Loucy (cell line): ENCODE measurements around the gene LRRC1.

Experiments
- H2AFZ ChIP-seq: fragments of 200-600 bp; sonication (generic); 2 replicates; pipeline ENCODE4 v1.6.0; 2016; ENCODE audit warnings: antibody characterized with exemption, mild to moderate bottlenecking, low read length, moderate library complexity
- H3F3A ChIP-seq: fragments of 200-600 bp; 2 replicates; pipeline ENCODE4 v1.6.0; 2016; ENCODE audit warnings: antibody characterized with exemption, low read depth, mild to moderate bottlenecking
- H3K27me3 ChIP-seq: fragments of 200-600 bp; sonication (generic); 2 replicates; pipeline ENCODE4 v1.6.1; 2014; ENCODE audit warnings: low read length, mild to moderate bottlenecking; ENCODE audit not compliant: insufficient read depth, poor library complexity, severe bottlenecking
- H3K36me3 ChIP-seq: fragments of 200-600 bp; sonication (generic); 2 replicates; pipeline ENCODE4 v1.6.1; 2016; ENCODE audit warnings: low read length; ENCODE audit not compliant: insufficient read depth
- H3K4me1 ChIP-seq: fragments of 200-600 bp; sonication (generic); 2 replicates; pipeline ENCODE4 v1.5.1; 2014; ENCODE audit warnings: low read length, mild to moderate bottlenecking; ENCODE audit not compliant: insufficient read depth, poor library complexity, severe bottlenecking
- H3K4me2 ChIP-seq: fragments of 200-600 bp; sonication (generic); 2 replicates; pipeline ENCODE4 v1.6.0; 2014; ENCODE audit warnings: antibody characterized with exemption, low read length, low read depth, mild to moderate bottlenecking; ENCODE audit not compliant: poor library complexity, severe bottlenecking
- H3K4me3 ChIP-seq: fragments of 200-600 bp; sonication (generic); 2 replicates; pipeline ENCODE4 v1.5.1; 2014; ENCODE audit warnings: low read length, mild to moderate bottlenecking, mixed read lengths; ENCODE audit not compliant: poor library complexity, severe bottlenecking
- H3K79me2 ChIP-seq: fragments of 200-600 bp; sonication (generic); 2 replicates; pipeline ENCODE4 v1.6.1; 2014; ENCODE audit warnings: low read length; ENCODE audit not compliant: insufficient read depth
- H3K9ac ChIP-seq: fragments of 200-600 bp; sonication (generic); 2 replicates; pipeline ENCODE4 v1.6.0; 2014; ENCODE audit warnings: mild to moderate bottlenecking, low read depth, low read length, moderate library complexity; ENCODE audit not compliant: poor library complexity, severe bottlenecking
- H3K9me2 ChIP-seq: fragments of 200-600 bp; sonication (generic); replicated peaks from 2 replicates; pipeline ENCODE4 v1.6.1; 2016; ENCODE audit warnings: low read depth, low read length, mixed read lengths
- H3K9me3 ChIP-seq: fragments of 200-600 bp; sonication (generic); 2 replicates; pipeline ENCODE4 v1.6.1; 2014; ENCODE audit warnings: mild to moderate bottlenecking, antibody characterized with exemption, low read length, low read depth; ENCODE audit not compliant: insufficient read depth
- H4K20me1 ChIP-seq: fragments of 200-600 bp; sonication (generic); 2 replicates; pipeline ENCODE4 v1.6.0; 2014; ENCODE audit warnings: antibody characterized with exemption, low read length, mild to moderate bottlenecking; ENCODE audit not compliant: insufficient read depth, poor library complexity, severe bottlenecking
- CTCF ChIP-seq: fragments of 200-600 bp; sonication (generic); conservative IDR thresholded peaks from 2 replicates; pipeline ENCODE4 v1.5.1; 2014; ENCODE audit warnings: mild to moderate bottlenecking, antibody characterized with exemption, low read length
- EZH2phosphoT487 ChIP-seq: fragments of 200-600 bp; IDR thresholded peaks from 2 replicates; pipeline ENCODE4 v1.6.1; 2018; ENCODE audit warnings: antibody characterized with exemption, mild to moderate bottlenecking, moderate library complexity, borderline replicate concordance

Gene LRRC1

DNA sequence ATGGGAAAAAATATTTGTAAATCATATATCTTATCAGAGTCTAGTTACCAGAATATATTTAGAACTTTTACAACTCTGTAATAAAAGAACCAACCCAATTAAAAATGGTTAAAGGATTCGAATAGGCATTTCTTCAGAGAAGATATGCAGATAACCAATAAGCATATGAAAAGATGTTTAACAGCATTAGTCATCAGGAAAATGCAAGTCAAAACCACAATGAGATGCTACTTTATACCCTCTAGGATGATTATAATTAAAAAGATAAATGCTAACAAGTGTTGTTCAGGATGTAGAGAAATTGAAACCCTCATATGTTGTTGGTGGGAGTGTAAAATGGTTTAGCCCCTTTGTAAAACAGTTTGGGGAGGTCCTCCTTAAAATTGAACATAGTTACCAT is 94.1 kb downstream of the LRRC1 start:
- Histone ChIP-seq H2AFZ (no peak overlapping the region), H3K79me2 (no peaks in the 10 kb centered on the region), H3F3A (0 out of 2 replicates have a peak, but pooled peaks cover 6% of the 10 kb centered on the region), H3K9ac (no peak overlapping the region), H3K27me3 (no peaks in the 10 kb centered on the region), H3K36me3 (no peaks in the 10 kb centered on the region), H3K4me3 (no peak overlapping the region), H3K4me1 (peaks cover 37% of the 10 kb centered on the region), H4K20me1 (no peaks in the 10 kb centered on the region), H3K4me2 (no peak overlapping the region), H3K9me2 (no peaks in the 10 kb centered on the region), H3K9me3 (no peaks in the 10 kb centered on the region)
- no peak for TF ChIP-seq CTCF
- TF ChIP-seq EZH2phosphoT487, result no peak

GRCh38 chr6:53889365-53889764 is 94.6 kb downstream of the LRRC1 start:
- H3K9me3 ChIP-seq, result no peaks in the 10 kb centered on the region
- no peak for TF ChIP-seq CTCF
- TF ChIP-seq EZH2phosphoT487, result no peak
- H2AFZ ChIP-seq, result no peak overlapping the region
- 0 out of 2 replicates have a peak, but pooled peaks cover 6% of the 10 kb centered on the region for H3F3A ChIP-seq
- H3K36me3 ChIP-seq, result no peaks in the 10 kb centered on the region
- H3K4me3 ChIP-seq, result no peak overlapping the region
- no peaks in the 10 kb centered on the region for H3K9me2 ChIP-seq
- no peaks in the 10 kb centered on the region for H3K27me3 ChIP-seq
- peaks cover 39% of the 10 kb centered on the region for H3K4me1 ChIP-seq
- H3K4me2 ChIP-seq, result no peak overlapping the region
- no peaks in the 10 kb centered on the region for H3K79me2 ChIP-seq
- no peak overlapping the region for H3K9ac ChIP-seq
- no peaks in the 10 kb centered on the region for H4K20me1 ChIP-seq

DNA sequence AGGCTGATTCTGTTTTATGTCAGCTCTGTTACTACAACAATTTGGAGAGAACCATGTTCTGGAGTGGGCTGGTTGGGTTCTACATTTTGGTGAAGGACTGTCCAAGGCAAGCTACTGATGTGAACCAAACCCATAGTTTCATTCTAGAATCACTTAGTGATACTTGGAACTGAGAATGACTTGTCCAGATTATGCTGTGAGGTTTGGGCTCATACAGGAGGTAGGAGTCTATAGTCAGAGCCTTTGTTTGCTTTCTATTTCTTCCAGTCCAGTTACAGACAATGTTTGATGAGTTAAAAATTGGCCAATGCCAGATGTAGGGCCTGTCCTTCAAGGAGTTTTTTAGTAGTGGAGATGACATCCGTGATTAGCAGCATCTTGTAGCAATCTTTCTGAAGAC is 97.9 kb downstream of the LRRC1 start:
- Histone ChIP-seq H2AFZ (no peak overlapping the region), H3K27me3 (no peaks in the 10 kb centered on the region), H3F3A (0 out of 2 replicates have a peak, but pooled peaks cover 6% of the 10 kb centered on the region), H3K36me3 (peaks cover 7% of the 10 kb centered on the region; the same call in 1 of the 2 replicates), H3K4me1 (peaks cover 28% of the 10 kb centered on the region), H3K9me3 (no peaks in the 10 kb centered on the region), H4K20me1 (no peaks in the 10 kb centered on the region), H3K9me2 (no peaks in the 10 kb centered on the region), H3K4me3 (no peak overlapping the region), H3K9ac (no peak overlapping the region), H3K79me2 (no peaks in the 10 kb centered on the region), H3K4me2 (no peak overlapping the region)
- TF ChIP-seq EZH2phosphoT487, result no peak
- TF ChIP-seq CTCF, result no peak
